Activated CD8-positive, alpha-beta memory T cell treated with anti-CD3 and anti-CD28 coated beads for 4 hours (primary cell): Measurements from ENCODE around the gene MRTFA.
A peak's percentile ranks its signal among the peaks of the same experiment; 100 is the strongest.

ENCODE experiments used
- DNase-seq, 2 donors: peaks; one replicate each; pipeline ENCODE4 v3.0.0-alpha.2; 2020; ENCODE audit warnings: low read depth in 2 of 2

Gene MRTFA

DNA sequence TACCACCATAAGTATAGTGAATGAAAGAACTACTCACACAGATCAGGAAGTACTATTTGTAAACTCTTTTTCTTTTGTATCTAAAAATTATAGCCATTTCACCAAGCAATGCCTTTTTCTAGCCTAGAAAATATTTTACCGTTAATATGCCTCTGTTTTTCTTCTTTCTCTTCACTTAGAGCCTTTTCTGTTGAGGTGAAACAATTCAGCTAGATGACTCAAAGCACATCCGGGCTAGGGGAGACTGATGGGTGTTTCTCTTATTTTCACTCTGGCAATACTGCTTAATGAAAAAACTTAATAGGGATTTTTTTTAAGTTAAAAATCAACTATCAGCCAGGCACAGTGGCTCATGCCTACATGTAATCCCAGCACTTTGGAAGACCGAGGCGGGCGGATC lies 172.8 kb downstream of the MRTFA start:
- no peak for DNase-seq

DNA sequence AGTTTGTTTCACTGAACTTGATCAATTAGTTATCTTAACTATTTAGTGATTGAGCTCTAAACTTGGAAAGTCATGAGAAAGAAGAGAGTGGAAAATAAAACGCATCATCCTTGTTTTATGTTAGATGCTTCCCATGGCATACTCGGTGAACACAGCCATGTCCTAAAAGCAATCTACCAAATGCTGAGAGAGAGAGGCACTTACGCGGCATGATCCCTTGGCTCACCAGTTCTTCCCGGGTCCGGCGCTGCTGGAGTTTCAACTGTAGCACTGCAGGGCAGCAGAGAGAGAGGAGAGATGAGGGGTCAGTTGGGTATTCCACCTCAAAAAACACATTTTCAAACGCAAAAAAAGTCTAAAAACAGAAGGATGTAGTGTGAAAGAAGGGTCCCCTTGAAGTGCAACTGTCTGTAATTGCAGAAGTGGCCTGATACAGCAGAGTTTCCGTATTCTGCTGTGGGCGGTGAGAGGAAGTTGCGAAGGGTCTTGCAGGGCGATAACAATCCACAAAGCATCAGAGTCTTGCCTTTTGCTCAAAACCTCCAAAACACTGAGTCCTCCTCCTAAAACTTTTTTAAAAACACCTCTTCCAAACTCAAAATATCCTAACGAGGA lies 173.4 kb downstream of the MRTFA start:
- peak in 1 of 2 donors; percentile 28 for DNase-seq

DNA sequence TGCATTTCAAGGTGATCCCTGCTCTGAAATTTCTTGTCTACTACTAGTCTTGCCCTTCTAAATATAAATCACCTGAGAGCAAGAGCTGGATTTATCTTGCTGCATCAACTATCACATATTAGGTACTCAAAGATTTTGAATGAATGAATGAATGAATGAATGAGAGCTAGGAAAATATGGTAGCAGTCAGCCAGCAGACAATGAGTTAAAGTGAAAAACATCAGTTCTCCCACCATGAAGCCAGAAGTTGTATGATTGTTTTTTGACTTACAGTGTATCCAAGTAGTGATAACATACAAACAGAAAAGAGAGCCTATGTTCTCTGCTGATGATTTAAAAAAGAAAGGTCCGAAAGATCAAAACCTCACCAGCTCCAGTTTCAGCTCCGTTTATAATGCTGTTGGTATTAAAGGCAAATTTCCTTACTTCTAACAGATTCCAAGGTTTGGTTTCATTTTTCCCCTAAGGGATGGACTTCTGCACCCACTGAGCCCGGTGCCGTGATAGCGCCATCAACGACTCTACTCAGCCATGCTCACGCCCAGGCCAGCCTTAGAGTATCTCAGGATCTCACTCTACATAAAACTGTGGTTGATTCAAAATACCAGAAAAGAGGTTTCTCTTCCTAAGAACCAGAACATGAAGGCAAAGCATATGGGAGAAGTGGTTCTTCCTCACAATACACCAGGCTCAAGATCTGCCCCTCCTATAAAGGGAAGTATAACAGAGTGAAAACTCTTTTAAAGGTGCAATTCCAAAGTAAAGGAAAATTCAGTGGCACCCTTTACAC lies 174.1 kb downstream of the MRTFA start:
- DNase-seq: no peak

DNA sequence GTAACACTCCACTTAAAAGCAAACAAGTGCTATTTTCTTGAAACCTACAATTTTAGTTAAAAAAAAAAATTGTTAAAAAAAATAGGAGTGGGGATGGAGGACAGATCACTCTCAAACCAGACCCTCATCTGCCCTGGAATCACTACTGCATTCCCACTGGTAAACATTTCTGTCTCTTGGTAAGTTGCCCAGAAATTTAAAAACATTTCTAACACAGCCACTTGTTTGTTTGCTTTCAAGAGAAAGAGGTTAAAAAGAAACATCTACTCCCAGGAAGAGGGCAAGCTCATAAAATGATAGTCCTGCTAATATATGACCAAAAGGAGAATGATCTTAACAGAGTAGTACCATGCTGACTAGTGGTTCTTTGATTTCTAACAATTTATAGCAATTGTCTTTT lies 182.8 kb downstream of the MRTFA start:
- DNase-seq: no peak

DNA sequence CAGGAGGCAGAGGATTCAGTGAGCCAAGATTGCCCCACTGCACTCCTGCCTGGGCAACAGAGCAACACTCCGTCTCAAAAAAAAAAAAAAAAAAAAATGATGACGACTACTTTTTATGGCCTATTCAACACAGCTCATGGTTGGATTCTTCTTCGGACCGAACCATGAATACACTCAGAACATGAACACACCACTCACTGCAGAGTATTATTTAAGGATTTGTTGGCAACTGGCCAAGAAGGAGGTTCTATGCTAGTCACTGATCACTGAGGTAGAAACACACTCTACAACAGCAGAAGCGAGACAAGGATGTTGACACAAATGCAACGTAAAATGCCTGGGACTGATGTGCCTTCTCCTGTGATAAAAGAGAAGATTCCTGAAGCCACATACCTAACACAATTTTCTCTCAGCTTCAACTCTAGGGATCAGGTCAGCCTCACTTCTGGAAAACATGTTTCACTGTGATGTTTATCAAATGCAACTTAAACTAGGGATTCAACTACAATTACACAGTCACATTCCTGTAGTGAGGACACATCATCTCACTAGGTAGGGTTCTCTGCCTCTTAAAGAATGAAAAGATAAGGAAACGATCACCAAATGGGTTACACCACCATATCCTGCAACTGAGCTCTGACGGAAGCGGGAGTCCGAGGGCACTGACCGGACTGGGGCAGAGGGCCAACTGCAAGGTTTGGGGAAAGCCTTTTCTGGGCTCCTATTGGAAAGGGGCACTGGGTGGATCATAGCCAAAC lies 183.6 kb downstream of the MRTFA start:
- no peak for DNase-seq

DNA sequence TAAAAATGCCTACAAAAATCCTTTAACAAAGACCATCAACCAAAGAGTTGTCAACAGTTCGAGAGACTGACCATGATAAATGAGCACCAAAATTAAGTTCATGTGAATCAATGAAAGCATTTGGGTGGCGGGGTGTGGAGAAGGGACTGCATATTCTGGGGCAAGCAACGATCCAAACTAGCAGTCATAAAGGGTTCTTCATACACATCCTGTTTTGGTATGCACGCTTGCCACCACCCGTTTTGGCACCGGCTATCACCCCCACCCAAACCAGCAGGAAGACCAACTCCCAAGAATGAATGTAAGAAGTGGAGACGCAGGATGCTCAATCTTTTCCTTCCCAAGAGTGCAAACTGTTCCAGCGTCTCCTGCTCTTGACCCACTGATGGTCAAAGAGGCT lies 185.3 kb downstream of the MRTFA start:
- no peak for DNase-seq

DNA sequence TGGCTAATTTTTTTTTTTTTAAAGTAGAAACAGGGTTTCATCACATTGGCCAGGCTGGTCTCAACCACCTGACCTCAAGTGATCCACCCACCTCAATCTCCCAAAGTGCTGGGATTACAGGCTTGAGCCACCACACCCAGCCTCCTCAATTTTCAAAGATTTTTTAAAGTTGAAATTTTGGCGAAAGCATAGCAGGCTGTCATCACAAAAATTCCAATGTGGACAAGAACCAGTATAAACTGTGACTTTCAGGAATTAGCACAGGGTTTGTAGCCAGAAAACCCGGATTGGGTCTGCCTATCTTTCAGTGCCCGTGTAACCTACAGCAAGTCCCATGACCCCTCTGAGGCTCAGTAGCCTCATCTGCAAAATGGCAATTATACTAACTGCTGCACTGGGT lies 185.9 kb downstream of the MRTFA start:
- DNase-seq: no peak

DNA sequence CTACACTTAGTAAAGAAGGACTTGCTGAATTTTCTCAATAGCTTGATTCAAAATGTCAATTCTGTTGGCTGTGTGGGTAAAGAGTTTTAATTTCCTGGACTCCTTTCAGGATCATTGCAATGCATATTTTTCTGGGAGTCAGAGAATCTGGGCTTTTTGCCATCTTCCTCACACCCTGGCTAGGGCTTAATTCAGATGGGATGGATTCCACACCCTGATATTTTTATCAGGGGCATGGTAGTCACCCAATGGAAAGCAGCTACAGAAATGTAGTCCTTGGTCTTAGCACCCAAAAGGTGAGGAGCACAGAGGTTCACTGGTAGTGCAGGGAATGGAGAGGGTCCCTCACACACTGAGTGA lies 186.9 kb downstream of the MRTFA start:
- DNase-seq: no peak

DNA sequence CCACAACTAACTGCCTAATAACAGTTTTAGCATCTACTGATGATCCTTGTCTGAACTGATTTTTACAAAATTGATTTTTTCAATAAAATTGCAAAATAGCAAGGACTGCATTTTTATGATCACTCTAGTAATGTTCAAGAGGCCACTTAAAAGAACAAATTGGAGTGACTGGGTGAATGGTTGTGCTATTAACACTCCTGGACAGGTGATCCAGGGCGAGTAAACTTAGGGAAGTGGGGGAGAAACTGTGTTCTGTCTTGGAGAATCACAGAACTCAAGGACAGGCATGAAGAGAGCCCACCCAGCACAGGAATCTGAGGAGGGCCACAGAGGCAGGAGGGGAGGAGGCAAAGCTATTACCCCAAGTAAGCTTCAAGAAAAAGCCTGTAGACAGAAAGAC lies 190.3 kb downstream of the MRTFA start:
- DNase-seq: no peak

DNA sequence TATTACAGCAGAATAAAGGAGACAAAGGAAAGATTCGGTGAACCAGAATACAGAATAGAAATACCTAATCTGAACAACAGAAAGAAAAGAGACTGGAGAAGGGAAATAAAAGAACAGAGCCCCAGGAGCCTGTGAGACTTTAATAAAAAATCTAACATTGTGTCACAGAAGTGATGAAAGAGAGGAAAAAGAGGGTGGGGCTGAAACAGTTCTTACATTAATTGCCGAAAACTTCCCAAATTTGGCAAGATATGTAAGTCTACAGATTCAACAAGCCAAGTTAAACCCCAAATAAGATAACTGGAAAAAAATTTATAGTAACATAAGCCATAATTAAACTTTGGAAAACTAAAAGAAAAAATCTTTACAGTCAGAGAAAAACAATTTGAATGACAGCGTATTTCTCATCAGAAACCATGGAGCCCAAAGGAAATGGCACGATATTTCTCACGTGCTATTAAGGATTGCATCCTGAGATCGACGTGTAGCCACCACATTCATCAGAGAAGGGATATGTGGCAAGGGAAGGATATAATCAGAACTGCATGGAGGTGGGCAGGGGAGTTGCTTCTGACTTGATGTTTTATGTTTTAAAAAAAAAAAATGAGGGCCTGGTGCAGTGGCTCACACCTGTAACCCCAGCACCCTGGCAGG lies 192.2 kb downstream of the MRTFA start:
- DNase-seq: no peak

DNA sequence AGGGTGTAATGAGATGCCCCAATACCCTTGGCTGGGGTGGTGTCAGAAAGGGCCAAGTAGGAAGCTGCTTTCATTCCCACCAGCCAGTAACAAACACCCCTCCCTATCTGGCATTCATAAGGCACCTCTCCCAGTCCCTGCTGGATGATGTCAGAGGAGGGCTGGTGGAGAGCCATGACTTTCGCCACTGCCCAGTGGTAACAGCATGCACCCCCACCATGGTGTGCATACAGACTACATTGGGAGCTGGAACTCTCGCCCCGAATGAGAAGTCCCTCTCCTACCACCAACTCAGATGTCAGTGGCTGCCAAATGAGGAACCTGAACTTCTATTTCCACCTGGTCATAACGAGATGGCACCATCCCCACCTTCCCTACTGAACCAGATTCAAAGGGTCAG lies 192.8 kb downstream of the MRTFA start:
- DNase-seq: no peak

DNA sequence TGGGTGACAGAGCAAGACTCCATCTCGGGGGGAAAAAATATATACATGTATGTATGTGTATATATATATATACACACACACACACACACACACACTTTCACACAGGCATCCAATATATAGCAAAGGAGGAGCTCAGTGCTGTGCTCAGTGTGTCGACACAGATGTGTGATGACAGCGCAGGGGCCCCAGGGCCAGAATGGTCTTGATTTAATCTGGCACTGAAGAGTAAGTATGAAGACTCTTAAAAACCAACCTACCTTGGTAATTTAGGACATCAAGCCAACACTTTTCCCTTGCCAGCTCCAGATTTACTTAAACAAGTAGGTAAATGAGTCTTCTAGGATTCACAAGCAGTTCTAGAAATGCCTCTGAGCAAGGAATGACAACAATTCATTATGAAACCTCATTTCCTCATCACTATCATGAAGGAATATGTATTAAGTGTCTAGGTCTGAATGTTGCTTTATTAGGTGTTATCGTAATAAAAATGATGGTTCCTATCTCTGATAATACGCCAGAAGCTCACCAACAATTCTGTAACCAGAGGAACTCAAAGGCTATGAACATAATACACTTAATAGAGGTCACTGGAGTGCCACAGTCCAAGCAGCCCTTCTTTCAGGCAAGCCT lies 194.6 kb downstream of the MRTFA start:
- no peak for DNase-seq

DNA sequence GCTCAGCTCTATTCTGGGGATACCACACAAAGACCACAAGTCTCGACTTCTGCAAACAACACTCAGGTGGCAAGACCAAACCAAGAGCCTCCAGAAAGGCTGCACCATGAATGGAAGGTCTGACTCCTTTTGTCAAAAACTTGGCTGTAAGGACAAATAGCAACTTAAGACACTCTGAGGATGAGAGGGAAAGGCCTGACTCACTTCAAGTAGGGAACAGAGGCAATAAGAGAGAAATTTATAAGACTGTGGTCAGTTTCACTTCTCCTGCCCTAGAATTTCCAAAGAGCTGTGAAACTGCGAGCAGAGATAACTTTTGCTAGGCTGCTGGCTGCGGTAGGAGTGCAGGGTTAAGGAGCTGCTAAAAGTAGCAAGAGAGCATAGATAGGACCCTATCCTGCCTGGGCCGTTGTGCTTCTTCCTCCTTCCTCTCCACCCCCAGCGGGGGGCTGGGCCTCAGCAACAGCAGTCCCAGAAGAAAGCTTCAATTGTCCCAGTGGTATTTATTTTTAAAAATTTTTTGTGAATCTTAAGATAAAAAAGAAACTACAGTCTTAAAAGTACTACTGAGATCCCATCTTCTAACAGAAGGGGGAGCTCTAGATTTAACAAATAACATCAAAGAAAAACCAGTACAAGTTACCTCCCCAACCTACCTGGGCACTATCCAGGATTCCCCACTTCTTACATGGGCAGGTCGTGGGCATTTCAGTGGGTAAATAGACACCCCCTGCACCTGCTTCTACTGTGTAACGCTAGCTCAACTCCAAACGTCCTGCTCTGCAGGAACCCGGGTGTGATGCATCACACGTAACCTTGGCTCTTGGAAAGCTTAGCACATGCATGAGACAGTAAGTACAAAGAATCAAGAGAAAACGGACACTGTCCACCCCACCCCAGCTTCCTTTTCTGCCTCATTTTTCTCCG lies 199.8 kb downstream of the MRTFA start:
- no peak for DNase-seq

DNA sequence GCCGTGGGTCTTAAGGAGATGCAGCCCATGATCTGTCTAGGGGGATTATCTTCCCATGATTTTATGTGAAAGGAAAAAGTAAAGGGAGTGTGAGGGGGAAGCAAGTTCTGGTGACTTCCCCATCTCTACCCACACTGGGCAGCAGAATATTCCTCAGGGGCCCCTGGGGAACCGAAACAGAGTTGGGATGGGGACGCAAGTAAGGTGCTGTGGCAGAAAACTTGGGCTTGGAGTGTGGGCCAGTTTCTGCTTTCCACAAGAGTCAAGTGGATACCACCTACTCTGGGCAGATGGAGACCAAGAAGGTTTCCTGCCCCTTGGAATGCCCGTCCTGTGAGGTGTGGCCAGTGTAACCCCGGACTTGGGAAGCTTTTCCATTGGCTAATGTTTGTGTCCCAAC lies 201.8 kb downstream of the MRTFA start:
- no peak for DNase-seq

DNA sequence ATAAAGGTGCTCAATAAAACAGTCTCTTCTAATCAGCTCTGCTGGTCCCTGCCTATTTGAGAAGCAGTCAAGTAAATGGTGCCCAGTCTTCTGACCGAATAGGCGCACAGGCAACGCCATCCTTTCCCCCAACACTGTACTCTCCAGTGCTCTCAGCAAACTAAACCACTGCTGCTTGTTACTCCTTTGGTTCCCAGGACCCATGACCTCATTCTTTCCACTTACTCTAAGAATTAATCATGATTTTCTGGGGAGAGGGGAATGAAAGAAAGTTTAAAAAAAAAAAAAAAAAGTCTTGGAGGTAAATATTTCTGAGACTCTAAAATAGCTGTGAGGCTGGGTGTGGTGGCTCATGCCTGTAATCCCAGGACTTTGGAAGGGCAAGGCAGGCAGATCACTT lies 202.4 kb downstream of the MRTFA start:
- no peak for DNase-seq

DNA sequence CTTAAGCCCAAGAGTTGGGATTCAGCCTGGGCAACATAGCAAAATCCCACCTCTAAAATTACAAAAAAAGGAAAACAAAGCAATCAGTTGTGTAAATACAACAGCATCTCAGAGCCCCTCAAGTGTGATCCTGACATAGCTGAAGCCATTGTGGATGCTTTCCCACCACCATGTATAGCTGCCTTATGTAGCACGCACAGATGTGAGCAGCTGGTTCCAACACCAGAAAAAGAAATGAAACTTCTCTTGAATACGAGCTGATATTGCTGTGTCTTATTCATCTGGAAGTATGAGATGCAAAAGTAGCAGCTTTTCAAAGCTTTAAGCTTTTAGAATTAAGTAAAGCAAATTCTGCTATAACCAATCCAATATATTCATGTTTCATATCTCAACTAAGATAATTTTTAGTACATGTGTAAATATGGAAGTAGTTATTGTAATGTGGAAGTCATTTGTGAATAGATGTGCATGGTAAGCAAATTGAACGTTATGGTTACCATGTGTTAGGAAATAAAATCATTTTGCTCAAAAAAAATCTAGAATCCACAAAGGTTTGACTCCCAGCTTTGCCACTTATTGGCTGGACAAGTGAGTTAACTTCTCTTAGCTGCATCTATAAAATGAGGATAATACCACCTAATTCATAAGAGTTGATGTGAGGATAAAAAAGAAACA lies 203.0 kb downstream of the MRTFA start:
- DNase-seq: no peak

DNA sequence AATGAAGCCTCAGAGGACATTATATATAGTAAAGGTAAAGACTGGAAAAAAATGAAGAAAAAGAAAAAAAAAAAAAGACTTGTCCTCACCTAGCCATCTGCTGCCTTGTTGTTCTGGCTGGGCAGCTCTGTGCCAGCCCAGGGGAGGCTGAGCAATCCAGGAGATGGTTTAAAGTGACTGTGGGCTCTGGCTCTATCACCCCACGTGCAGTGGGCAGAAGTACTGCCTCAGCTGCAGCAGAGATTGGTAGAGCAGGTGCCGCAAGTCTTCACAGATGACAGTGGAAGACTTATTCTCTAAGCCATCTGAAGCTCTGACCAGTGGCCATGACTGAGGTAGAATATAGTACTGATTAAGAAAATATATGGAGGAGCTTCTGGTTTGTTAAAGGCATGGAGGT lies 203.9 kb downstream of the MRTFA start:
- no peak for DNase-seq

DNA sequence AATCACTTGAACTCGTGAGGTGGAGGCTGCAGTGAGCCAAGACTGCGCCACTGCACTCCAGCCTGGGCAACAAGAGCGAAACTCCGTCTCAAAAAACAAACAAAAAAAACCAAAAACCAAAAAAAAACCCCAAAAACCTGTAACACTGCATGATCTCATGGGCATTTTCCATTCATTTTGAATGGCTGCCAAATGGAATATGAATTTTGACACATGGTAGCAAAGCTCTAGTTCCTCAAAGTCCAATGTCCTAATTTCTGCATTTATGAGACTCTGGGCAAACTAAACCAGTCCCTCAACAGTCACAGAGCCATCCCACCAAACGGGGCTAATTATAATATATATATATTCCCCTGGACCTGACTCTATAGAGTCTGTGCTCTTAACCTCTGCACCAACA lies 204.4 kb downstream of the MRTFA start:
- DNase-seq: no peak

DNA sequence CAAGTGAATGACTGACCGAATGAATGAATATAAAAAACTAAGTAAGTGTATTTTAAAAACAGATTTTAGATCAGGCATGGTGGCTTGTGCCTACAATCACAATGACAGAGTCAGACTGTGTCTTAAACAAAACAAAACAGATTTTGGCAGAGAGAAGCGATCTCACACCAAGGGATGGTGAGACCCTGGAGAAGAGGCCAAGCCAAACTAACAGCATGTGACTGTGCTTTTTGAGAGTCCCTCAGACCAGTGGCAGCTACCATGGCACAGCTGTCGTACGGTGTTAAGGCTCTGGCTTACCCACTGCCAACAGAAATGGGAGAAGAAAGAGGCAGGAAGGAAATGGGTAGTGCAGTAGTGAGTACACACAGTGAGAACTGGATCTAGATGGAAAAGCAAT lies 205.5 kb downstream of the MRTFA start:
- DNase-seq: no peak

DNA sequence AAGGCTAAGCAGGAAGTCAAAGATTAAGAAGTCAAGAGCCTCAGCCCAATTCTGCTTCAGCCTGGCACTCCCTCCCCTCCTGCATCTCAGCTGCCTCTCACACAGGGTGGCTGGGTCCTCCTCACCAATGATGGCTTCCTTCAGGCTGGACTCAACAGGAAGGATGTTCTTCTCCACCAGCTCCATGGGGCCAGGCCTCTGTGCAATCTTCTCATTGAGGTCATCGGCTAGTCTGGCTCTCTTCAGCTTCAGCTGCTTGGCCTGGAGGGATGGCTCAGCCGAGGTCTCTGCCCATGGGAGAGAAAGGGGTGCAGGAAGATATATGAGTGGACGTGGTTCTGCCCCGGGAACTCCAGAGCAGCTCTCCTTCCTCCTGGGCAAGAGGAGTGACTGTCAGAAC lies 207.0 kb downstream of the MRTFA start:
- no peak for DNase-seq
